Epithelial cell of esophagus (primary cell): ENCODE data around the gene EHD1.
A peak's percentile ranks its signal among the peaks of the same experiment; 100 is the strongest.
"Not testable (repeated sequence)": the region's sequence is repeated elsewhere in the genome, so short reads cannot be mapped to it uniquely, and the experiment has no call there.

Source experiments
- DNase-seq: peaks from one replicate; pipeline ENCODE4 v3.0.0; 2010; ENCODE audit warnings: low read depth
- H3K4me3 ChIP-seq: 2 replicates; pipeline ENCODE4 v1.5.1; 2011; ENCODE audit warnings: mild to moderate bottlenecking, low read length, control low read depth
- TF ChIP-seq, protein P1 (sequence below): IDR thresholded peaks from 2 replicates; pipeline ENCODE4 v1.5.1; 2011; ENCODE audit warnings: low read depth, mild to moderate bottlenecking, low read length, control low read depth, inconsistent platforms; ENCODE audit not compliant: insufficient read depth; ENCODE audit errors: missing control alignments

The EHD1 gene

DNA sequence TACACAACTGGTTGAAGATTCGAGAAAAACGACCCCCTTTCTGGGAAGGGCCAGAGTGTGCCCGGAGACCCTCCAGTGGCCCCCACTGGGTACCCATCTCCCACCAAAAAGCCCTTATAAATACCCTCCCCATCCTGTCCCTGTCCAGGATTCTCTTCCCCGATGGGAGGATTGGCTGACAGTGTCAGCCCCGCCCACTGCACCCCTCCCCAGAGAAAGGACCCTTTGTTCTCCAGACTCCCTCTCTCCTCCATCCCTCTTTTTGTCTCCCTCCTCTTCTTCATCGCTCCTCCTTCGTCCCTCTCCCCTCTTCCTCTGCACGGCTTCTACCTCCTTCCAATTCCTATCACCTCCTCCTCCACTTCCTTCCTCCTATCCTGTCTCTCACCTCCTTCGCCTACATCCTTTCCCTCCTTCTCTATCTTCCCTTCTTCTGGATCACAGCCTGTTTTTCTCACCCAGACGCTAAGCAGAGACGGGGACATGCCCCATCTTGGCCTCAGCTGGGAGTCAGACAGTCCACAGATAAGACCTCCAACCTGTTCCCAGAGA is 54.8 kb downstream of the EHD1 start:
- no peak overlapping the region for H3K4me3 ChIP-seq
- TF ChIP-seq, protein P1, sequence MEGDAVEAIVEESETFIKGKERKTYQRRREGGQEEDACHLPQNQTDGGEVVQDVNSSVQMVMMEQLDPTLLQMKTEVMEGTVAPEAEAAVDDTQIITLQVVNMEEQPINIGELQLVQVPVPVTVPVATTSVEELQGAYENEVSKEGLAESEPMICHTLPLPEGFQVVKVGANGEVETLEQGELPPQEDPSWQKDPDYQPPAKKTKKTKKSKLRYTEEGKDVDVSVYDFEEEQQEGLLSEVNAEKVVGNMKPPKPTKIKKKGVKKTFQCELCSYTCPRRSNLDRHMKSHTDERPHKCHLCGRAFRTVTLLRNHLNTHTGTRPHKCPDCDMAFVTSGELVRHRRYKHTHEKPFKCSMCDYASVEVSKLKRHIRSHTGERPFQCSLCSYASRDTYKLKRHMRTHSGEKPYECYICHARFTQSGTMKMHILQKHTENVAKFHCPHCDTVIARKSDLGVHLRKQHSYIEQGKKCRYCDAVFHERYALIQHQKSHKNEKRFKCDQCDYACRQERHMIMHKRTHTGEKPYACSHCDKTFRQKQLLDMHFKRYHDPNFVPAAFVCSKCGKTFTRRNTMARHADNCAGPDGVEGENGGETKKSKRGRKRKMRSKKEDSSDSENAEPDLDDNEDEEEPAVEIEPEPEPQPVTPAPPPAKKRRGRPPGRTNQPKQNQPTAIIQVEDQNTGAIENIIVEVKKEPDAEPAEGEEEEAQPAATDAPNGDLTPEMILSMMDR: no peak
- no peak for DNase-seq

GRCh38 chr11:64817476-64817875 is 60.9 kb downstream of the EHD1 start:
- TF ChIP-seq, protein P1: no peak
- no peak overlapping the region for H3K4me3 ChIP-seq
- DNase-seq: no peak

DNA sequence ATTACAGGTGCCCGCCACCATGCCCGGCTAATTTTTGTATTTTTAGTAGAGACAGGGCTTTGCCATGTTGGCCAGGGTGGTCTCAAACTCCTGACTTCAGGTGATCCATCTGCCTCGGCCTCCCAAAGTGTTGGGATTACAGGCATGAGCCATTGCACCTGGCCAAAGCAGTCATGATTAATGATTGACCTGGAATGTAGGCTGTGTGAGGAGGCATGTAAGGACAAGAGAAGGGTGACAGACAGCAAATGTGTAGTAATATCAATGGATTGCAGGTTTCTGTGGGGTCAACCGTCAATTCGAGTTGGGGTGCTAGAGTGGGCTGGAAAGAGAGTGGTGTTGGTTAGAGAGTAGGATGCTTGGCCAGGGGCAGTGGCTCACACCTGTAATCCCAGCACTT is 63.0 kb downstream of the EHD1 start:
- peak; percentile 70 for DNase-seq
- H3K4me3 ChIP-seq: not testable (repeated sequence)

GRCh38 chr11:64814712-64815187 is 63.7 kb downstream of the EHD1 start:
- no peak for DNase-seq
- TF ChIP-seq, protein P1: no peak
- H3K4me3 ChIP-seq: no peak overlapping the region

- no peak overlapping the region for H3K4me3 ChIP-seq
- TF ChIP-seq, protein P1: no peak
- no peak for DNase-seq
Measured at GRCh38 chr11:64813826-64814225, 64.6 kb downstream of the EHD1 start.

DNA sequence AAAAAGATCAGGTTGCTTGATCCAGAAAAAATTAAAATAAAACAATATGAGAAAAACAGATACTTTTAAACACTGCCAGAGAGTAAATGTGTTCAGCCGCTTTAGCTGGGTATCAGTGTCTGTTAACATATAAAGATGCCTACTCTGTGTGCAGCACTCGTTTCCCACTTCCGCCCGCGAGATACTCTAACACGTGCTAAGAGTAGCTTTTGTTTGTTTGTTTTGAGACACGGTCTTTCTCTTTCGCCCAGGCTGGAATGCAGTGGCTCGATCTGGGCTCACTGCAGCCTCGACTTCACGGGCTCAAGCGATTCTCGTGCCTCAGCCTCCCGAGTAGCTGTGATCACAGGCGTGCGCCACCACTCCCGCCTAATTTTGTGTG is 67.5 kb downstream of the EHD1 start:
- peak overlapping the region; percentile 78 for H3K4me3 ChIP-seq
- TF ChIP-seq, protein P1: no peak
- no peak for DNase-seq

DNA sequence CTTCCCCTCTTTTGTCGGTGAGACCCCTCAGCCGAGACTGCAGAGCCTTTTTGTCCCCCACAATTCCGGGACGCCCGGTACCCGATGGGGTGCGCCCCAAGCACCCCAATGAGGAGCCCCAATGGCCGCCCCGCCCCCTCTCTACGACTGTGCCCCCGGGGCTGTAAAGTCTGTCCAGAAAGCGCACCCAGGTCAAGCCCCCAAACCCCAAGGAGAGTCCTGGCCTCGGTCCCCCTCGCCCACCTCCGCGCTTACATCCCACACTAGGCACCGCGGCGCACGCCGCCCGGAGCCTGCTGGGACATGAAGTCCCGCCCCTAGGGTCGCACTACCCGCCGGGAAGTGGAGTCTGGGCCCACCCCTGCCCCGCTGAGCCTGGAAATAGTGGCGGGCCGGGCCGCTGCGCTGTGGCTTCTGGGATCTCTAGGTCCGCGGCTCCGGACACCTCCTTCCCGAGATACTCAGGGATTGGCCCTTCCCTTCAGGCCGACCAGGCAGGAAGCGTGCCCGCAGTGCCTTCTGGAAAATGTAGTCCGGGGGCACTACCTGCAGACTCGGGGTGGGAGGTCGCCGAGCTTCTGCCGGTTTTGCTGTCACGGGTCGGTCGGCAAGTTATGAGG is 68.0 kb downstream of the EHD1 start, which contains the start of gene MEN1:
Gene MEN1, minus strand, starts transcription at position 281 of the 620 bp plus-strand sequence. CDS start 442 bp downstream, outside the sequence.
- peak; percentile 97 for DNase-seq
- TF ChIP-seq, protein P1: no peak
- peak within 1 kb of the TSS; percentile 78 for H3K4me3 ChIP-seq
